Smooth muscle cell of the brain vasculature (primary cell): ENCODE data around the gene SLC47A2.

Experiments
- DNase-seq: peaks from one replicate; pipeline ENCODE4 v3.0.0-alpha.2; 2012; ENCODE audit warnings: low read depth, low spot score

The SLC47A2 gene

DNA sequence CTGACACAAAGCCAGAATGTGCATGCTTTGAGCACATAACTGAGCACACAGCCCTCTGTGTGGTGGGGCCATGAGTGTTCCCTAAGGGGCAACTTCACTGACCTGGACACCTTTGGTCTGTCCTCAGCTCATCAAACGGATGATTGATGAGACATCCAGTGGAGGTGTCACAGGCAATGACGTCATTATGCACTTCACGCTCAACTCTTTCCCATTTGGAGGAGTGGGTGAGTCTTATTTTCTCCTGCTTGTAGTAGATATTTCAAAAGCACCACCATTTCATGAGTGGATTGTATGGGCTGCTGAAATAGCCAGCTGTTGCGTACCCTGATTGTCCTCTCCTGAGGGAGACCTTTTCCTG lies 51.6 kb downstream of the SLC47A2 start:
- DNase-seq = no peak

DNA sequence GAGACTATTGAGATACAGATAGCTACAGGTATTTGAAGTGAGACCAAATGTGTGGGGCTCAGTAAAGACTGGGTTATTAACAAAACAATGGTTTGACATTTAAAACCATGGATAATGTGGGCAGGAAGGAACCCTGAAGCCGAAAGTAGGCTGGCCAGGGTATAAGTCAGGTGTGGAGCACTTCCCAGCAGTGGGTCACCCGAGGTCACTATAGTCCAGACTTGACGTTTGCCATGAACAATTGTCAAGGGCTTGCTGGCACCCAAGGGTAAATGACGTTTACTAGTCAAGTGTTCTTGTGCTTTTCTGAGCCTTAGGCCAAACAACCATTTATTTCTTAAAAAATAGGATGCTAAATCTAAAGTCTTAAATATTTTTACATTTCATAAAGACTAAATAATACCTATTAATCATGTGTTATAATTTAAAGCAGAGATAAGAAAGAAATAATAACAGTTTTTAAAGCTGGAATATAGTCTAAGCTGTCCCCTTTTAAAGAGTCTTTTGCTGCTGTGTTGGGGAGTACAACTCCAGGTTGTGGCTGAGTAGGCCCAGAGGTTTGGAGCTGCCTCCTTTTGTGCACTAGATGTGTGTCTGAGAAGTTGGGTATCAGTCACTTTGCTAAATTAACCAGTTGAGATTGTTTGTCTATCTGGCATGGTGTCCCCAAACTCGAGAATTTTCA lies 52.1 kb downstream of the SLC47A2 start:
- no peak for DNase-seq

DNA sequence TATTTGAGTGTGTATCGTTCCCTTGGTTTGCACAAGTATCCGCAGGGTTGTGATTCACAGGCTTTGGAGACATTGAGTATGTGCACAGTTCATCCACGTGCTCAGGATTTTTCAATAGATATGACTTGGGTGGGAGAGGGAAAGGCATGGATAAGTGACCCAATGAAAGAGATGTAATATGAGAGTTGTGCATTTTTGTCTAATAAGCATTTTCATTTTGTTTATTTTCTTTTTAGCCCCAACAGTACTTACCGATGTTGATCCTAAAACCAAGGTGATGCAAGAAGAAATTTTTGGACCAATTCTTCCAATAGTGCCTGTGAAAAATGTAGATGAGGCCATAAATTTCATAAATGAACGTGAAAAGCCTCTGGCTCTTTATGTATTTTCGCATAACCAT lies 53.3 kb downstream of the SLC47A2 start:
- DNase-seq = no peak

DNA sequence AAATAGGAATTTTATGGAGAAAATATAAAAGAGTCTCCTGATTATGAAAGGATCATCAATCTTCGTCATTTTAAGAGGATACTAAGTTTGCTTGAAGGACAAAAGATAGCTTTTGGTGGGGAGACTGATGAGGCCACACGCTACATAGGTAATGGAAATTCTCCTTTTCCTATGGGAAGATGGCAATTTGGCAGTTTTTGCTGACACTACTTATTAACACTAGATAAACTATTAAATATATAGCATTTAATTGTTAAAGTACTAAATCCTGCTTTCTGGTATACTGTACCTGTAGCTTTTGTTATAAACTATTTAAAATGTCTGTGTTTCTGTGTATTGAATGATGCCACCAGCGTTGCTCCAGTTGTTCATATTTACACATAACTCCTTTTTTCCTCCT lies 55.3 kb downstream of the SLC47A2 start:
- no peak for DNase-seq

DNA sequence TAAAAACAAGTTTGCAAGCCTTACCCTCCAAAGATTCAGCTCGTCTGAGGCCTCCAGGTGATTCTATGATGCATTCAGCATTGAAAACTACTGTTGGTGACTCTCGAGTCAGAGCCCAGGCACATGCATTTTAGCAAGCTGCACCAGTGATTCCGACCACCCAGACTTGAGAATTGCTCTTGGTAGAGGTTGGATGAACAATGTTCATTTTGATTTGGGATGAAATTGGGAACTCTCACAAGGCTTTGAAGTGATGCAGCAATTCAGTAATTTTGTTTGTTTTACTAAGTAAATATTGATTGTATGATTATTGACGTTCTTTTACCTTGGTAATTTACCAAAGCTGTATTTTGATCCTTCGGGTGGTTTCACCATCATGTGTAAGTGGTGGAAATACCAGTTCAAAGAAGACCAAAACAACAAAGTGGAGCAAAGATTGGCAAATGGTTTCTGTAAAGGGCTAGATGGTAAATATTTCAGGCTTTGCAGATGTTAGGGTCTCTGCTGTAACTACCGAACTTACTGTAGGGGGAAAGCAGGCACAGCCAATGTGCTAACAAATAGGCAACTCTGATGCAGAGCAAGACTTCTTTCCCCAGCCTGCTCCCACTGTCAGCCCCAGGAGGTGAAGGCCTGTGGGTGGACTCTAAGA lies 56.0 kb downstream of the SLC47A2 start:
- no peak for DNase-seq

DNA sequence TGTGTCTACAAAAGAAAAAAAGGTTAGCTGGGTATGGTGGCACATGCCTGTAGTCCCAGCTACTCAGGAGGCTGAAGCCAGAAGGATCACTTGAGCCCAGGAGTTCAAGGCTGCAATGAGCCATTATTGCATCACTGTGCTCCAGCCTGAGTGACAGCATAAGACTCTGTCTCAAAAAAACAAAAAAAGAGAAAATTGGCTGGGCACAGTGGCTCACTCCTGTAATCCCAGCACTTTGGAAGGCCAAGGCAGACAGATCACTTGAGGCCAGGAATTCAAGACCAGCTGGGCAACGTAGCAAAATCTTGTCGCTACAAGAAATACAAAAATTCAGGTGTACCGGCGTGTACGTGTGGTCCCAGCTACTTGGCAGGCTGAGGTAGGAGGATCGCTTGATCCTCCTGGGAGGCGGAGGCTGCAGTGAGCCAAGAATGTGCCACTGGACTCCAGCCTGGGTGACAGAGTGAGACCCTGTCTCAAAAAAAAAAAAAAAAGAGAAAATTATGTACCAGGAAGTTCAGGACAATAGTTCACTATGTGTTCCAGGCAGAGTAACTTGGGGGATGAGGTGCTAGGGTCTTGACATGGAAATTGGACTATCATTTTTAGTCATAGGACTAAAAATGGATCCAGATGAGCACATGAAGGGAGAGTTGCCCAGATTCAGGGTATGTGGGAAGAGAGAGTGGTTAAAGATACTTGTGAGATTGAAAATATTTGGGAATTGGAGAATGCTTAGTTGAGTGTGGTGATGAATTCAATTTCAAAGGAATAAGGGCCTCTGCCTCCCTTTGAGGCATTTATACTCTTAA lies 56.8 kb downstream of the SLC47A2 start:
- no peak for DNase-seq

DNA sequence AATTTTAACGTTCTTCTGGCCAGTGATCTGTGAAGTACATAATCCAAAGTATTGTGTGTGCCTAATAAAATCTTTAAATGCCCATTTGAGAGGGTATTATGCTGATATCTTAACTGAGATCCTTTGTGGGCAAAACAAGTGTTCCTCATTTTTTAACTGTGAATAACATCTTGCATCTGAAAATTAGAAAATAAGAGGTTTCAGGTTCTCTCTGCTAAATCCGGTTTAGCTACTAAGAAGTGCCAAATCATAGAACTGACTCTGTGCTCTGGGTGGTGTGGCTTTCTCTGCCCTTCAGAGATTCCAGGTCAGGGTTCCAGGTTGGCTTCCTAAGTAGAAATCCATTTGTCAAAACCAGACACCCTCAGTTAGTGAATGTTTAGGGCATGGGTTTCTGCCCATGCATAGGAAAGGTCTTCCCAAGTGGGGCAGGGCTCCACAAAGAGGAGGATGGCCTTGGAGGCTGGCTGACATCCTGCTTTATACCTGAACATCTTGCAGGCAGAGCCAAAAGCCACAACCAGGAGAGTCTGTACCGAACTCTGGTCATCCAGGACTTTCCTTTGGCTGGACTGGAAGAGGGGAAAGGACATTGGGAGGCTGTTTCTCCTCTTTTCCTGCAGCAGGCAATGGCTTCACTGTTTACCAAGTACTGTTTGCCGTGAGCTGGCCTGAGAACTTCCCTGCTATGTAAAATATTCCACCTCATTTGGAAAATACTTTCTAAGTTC lies 59.4 kb downstream of the SLC47A2 start:
- DNase-seq = no peak

DNA sequence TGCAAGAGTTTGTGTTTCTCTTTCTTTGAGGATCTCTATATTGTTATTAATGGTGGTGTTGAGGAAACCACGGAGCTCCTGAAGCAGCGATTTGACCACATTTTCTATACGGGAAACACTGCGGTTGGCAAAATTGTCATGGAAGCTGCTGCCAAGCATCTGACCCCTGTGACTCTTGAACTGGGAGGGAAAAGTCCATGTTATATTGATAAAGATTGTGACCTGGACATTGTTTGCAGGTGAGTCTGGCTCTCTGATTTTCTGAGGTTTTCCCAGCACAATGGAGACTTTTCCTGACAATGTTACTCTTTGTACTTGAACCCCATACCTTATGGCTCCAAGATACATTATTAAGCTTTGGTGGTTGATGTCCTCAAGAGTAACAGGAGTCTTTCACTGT lies 60.0 kb downstream of the SLC47A2 start:
- no peak for DNase-seq

DNA sequence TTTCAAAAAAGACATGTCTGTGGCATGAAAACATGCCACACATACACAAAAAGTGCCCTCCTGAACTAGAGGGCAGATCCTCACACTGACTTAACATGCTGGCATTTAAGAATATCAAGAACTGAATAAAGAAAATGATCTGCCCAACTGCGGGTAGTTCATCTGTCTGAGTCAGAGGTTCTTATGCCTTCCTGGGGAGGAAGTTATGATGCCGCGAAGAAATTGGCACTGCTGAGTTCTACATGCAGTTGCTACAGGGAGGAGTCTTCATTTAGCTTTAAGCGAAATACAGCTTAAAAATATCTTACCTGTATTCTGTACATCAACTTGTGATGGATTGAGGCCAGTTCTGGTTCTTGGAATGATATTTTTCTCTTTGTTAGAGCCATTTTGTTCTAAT lies 61.5 kb downstream of the SLC47A2 start:
- no peak for DNase-seq

DNA sequence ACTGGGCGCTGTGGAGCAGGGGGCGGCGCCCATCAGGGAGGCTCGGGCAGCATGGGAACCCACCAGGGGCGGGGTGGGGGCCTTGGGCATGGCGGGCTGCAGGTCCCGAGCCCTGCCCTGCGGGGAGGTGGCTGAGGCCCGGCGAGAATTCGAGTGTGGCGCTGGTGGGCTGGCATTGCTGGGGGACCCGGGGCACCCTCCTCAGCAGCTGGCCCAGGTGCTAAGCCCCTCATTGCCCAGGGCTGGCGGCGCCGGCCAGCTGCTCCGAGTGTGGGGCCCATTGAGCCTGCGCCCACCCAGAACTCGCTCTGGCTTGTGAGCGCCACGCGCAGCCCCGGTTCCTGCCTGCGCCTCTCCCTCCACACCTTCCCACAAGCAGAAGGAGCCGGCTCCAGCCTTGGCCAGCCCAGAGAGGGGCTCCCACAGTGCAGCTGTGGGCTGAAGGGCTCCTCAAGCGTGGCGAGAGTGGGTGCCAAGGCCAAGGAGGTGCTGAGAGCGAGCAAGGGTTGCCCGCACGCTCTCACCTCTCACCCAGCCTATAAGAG lies 62.0 kb downstream of the SLC47A2 start:
- DNase-seq = no peak

DNA sequence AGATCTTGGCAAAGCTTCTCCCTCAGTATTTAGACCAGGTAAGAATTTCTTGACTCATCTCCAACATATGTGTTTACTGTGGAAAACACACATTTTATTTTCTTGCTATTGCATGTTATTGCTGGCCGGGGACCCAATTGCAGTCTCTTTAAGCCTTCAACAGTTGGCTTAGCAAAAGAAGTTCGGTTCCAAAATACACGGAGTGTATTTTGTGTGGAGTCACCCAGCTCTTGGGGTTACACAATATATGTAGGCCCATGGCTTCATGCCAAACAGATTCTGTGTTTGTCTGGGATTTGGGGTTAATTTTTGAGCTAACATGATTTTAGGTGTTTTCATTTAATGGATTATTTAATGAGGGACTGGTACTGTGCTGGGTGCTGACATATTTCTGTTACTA lies 63.8 kb downstream of the SLC47A2 start:
- DNase-seq = no peak

DNA sequence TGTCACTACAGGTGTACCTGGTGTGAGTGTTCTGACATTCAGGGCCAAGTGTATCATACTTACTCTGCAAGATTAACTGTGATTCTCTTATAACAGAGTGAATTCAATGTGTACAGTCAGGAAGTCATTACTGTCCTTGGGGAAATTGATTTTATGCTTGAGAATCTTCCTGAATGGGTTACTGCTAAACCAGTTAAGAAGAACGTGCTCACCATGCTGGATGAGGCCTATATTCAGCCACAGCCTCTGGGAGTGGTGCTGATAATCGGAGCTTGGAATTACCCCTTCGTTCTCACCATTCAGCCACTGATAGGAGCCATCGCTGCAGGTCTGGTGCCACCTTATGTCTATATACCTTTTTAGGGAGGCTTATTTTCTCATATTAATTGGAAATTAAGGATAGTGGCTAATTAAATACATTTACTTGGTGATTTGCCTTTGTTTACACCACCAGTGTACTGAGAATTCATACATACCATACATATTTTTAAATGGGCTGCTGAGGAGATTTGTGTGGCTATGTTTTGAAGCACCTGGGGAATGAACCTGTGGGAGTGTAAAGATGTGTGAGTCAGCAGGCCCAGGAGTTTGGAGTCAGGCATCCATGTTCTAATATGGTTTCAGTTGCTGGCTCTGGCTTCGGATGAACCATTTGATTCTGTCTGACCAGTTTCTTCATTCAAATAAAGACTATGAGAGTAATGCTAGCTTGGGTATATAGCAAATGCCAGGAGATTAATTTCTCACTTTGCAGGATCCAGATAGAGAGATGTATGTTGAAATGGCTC lies 64.7 kb downstream of the SLC47A2 start:
- no peak for DNase-seq

DNA sequence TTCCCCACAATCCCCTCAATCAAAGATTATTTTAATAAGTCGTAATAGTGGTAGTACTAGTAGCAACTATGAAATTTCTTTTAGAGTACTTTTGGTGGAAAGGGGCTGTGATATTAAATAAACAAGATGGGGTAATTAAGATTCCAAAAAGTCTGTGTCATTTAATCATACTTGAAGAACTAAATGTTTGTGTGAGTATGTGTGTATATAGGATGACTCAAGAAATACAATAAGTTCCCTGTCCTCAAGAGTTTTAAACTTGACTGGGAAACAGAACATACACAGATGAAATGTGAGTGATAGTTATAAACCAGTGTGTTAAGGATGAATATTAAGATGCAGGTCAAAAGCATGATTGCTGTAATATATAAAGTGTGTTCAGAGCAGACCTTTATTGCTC lies 65.6 kb downstream of the SLC47A2 start:
- no peak for DNase-seq

DNA sequence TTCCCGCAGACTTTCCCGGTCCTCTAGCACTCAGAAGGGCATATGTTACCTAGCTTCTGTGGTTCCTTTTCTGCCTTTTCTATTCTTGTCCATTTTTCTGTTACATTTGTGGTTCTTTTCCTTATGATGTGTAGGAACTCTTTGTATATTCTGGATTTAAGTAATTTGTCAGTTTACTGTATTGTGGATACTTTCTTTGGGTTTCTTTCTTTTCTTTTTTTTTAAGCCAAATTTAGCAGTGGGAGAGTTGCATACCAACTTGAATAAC lies 67.2 kb downstream of the SLC47A2 start:
- DNase-seq = no peak

DNA sequence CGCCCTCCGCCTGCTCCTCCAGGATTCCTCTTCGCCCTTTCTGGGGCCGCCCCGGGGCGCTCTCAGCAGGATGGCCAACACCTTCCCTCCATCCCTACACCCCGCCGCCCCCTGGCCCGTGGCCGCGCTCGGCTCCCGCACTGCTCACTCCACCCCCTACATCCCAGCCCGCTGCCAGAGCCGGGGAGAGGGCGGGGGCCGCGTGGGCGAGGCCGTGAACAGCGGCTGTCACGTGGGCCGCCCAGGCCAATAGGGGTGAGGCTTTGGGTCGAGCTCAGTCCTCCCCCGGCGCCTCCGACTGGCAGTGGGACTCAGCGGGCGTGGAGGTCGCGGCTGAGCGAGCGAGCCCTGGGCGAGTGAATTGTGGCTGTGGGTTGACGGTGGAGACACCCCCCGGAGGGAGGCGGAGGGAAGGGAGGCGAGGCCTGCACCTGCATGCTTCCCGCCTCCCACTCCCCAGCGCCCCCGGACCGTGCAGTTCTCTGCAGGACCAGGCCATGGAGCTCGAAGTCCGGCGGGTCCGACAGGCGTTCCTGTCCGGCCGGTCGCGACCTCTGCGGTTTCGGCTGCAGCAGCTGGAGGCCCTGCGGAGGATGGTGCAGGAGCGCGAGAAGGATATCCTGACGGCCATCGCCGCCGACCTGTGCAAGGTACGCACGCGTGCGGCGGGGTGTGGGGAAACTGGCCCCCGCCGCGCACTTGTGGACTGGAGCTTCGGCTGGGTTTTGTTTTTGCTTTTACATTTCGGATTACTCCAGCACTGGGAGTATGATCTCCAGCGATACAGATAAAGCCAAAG lies 67.7 kb downstream of the SLC47A2 start, which contains the start of gene ALDH3A2:
ALDH3A2 (plus strand) TSS at position 277 of the 799 bp plus-strand sequence; CDS start at position 498, 221 bp downstream.
- DNase-seq = no peak

DNA sequence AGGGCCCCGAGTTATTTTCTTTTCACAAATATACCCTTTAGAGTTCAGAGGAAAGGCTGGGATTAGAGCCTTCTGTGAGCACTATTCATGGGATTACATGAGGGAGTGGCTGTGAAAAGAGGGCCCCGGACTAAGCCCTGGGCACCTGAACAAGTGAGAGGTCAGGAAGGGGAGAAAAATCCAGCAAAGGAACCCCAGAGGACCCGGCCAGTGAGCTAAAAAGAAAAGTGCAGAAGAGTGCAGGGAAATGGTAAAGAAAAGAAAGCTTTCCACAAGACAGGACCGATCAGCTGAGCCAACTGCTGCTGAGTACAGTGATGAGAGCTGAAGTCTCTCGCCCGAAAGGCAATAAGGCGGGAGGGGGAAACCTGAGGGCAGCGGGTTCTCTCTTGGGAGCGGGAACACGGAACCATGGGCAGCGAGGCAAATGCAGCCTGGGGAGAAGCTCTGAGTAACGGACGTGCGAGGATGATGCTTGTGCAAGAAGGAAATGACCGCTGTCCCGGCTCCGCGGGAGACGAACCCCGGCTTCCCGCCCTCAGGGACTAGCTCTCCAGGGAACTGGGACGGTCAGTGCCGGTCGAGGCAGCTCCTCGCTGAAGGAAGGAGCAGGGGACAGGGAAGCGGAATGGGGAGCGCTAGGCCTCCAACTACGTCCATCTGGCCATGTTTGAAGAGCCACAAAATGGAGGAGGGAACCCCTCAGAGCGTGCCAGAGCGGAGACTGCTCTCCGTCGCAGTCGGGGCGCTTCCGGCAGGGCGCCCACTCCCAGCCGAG lies 68.5 kb downstream of the SLC47A2 start:
- DNase-seq = no peak

DNA sequence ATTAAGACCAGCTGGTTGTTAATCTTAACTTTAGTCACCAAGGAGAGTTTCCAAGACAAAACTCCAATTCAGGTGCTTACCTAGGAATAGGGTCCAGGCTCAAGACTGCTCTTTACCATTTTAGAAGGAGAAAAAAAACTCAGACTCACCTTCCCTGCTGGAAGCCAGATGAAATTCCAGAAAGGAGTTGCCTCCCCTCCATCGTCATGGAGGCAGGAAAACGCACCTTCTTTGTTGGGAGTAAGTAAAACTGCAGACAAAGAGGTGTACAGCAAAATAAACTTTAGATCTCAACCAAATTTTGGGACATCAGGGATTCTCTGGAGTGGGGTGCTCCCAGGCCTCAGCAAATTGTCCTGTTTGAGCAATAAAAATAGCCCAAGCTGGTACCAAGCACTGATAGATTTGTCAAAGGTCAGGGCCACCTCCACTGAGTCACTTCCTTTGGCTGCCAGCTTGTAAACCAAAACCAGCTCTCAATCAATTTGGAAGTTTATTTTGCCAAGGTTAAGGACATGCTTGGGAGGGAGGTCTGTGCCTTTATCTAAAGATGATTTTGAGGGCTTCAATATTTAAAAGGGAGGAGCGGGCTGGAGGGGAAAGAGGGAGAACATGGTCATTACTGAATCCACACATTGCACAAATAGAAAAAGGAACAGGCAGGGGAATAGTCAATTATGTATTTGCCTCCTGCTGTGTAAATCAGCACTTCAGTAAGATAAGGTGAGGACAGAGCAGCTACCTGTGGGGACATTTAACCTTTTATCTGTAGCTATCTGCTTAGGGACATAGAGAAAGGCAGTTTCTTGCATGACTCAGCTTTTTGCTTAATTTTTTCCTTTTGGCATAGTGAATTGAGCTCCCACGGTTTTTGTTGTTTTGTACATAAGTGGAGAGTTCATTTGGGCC lies 69.3 kb downstream of the SLC47A2 start:
- DNase-seq = no peak

DNA sequence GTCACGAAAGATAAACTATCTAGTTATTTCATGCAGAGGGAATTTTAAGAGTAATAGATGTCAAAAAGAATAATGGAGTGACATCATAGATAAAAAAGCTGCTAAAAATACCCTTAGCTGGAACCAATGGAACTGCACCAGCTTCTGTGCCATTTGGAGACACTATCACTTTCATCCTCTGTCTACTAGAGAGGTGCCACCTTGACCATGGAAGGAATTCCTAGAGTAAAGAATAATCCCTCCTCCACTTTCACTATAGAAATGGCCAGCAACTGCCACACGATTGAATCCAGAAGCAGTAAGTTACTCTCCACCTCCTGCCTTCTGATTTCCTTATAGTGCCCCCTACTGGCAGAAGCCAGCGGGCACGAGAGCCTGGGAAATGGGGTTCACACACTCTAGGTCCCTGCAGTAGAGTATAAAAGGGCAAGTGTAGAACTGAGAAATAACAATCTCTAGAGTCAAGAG lies 70.6 kb downstream of the SLC47A2 start:
- DNase-seq = no peak
